Breast epithelium (tissue), 3 donors: ENCODE measurements around the gene DCP1A.

Experiments
- CTCF ChIP-seq, 3 donors: fragments of 450-650 bp; IDR thresholded peaks; one replicate each; pipeline ENCODE4 v1.5.1; 2016 to 2017; ENCODE audit warnings: antibody characterized with exemption in 3 of 3, mild to moderate bottlenecking in 3 of 3, moderate library complexity in 3 of 3
- POLR2A ChIP-seq: fragments of 450-650 bp; IDR thresholded peaks from one replicate; pipeline ENCODE4 v1.6.1; 2016; ENCODE audit warnings: antibody characterized with exemption, mild to moderate bottlenecking, moderate library complexity

DNA sequence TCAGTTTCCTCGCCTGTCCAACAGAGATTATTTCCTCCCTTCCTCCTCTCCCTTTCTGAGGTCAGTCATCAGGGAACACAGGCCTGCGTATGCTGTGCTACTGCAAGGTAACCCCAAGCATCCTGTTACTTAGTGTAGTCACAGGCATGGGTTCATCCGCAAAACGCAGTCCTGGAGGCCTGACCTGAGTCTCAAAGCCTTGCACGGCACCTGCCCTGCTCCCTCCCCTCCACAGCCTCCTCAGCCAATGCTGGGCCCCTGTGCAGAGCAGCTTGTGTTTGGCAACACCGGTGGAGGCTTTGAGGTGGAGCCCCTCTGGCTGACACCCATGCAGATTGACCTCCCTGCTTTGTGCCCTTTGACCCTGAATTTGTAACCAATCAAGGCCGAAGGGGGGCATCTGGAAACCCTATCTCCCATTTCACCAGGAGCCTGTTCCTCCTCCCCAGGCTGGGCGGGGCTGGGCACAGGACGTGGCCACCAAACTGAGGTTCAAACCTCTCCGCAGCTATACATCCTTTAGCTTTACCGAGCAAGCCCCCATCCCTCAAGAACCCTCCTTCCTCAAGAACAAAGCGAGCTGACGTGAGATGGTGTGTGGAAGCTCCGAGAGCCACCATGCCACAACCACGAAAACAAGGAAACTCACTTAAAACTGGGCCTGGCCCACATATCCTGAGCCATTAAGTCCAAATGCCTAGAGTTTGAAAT lies 113.1 kb downstream of the DCP1A start:
- TF ChIP-seq POLR2A (no peak), CTCF (IDR thresholded peaks at IDR 0.05) (no peak)
